ENCODE results near the gene SDK1. TPM values are rescaled to one million over a fixed set of nuclear protein-coding genes. Genes with fewer than 3 reads are reported as not detected.

SDK1 gene
- total and polyA plus RNA-seq, 10 of the 15 experiments (the other 5 are each of a cell fraction or from before 2014, with no cell fraction given), result 0.14 to 0.33 TPM; not detected in 8

DNA sequence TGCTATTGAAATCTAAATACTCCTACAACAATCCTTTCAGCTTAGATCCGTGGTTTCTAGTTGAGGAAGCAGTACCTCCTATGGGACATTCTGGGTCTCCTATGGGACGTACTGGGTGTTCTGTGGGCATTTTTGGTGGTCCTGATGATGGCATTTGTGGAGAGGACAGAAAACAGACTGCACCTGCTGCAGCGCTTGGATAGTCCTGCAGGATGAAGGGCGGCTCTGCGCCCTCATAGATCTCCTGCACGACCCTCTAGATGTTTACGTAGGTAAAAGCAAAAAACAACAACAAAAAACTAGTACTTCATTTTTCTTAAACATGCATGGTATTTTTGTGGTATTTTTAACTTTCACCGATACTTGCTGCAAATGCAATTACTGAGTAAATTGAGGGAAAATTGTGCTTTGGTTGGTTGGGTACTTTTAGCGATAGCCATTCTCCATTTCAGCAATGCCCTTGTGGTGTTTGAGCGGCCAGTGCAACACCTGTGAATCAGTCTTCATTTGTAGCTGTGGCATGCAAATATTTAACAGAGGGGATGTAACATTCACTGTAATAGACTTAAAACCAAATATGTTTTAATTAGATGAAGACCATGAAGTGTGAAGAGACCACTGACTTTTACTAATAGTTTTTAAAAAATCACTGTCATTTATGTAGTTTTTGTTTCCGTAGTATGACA, 461.2 kb downstream of the SDK1 start (continued):
- TF ChIP-seq MEF2B (IDR thresholded peaks at IDR 0.05; ENCODE audit: partially characterized antibody, poor library complexity, severe bottlenecking) (no peak), IKZF1 (conservative IDR thresholded peaks at IDR 0.05) (no peak)
- TF ChIP-seq, protein P1, sequence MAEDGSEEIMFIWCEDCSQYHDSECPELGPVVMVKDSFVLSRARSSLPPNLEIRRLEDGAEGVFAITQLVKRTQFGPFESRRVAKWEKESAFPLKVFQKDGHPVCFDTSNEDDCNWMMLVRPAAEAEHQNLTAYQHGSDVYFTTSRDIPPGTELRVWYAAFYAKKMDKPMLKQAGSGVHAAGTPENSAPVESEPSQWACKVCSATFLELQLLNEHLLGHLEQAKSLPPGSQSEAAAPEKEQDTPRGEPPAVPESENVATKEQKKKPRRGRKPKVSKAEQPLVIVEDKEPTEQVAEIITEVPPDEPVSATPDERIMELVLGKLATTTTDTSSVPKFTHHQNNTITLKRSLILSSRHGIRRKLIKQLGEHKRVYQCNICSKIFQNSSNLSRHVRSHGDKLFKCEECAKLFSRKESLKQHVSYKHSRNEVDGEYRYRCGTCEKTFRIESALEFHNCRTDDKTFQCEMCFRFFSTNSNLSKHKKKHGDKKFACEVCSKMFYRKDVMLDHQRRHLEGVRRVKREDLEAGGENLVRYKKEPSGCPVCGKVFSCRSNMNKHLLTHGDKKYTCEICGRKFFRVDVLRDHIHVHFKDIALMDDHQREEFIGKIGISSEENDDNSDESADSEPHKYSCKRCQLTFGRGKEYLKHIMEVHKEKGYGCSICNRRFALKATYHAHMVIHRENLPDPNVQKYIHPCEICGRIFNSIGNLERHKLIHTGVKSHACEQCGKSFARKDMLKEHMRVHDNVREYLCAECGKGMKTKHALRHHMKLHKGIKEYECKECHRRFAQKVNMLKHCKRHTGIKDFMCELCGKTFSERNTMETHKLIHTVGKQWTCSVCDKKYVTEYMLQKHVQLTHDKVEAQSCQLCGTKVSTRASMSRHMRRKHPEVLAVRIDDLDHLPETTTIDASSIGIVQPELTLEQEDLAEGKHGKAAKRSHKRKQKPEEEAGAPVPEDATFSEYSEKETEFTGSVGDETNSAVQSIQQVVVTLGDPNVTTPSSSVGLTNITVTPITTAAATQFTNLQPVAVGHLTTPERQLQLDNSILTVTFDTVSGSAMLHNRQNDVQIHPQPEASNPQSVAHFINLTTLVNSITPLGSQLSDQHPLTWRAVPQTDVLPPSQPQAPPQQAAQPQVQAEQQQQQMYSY (CRISPR knock-in tag; IDR thresholded peaks at IDR 0.05), result no peak

DNA sequence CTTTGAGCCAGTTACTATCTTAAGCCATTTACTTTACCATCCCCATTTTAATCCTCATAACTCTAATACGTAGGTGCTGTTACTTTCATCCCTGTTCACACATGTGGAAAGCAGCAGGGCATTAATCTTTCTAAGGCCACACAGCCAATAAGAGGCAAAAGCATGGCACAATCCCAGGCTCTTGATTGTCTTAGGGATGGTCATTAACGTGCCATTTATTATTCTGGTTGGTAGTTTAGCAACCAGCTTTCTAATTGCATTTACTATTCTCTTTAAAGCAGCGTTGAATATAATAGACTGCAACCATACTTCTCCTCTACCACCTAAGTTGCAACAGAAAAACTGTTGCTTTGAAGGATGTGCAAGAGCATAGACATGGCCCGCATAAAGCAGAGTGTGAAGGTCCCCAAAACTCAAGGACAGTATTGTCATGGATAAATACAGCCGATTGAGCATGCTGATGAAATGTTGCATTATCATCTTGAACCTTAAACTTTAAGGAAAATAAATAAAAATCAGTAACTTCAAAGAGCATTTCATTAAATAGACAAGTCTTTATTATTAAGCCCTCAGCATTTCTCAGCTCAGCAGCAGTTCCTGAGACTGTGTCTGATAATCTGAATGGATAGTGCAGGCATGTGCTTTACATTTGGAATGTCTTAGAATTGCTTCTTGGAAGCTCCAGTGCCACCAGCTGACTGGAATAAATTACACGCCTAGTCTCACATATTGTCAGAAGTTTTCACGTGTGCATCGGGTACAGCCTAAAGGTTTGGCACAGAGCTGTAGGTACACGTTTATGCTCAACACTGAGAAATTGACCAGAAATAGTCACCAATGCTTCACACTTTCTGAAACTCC, 467.1 kb downstream of the SDK1 start:
- Histone ChIP-seq H3K79me2 (ENCODE audit: control insufficient read depth, insufficient read depth, low read length) (no peaks in the 10 kb centered on the region), H3K4me1 (ENCODE audit: control insufficient read depth, insufficient read depth, low read length) (no peaks in the 10 kb centered on the region), H2AFZ (ENCODE audit: control insufficient read depth, low read depth, low read length) (no peak overlapping the region), H3K4me3 (no peak overlapping the region), H3K27me3 (replicated peaks in 1 of 2; ENCODE audit: control insufficient read depth in 2 of 2, insufficient read depth in 2 of 2, low read length in 1 of 2) (no peaks in the 10 kb centered on the region), H3K27ac (ENCODE audit: control insufficient read depth, insufficient read depth) (no peak overlapping the region), H3K9ac (ENCODE audit: control insufficient read depth, insufficient read depth, low read length) (no peak overlapping the region), H4K20me1 (ENCODE audit: control insufficient read depth, insufficient read depth) (no peaks in the 10 kb centered on the region), H3K36me3 (ENCODE audit: control insufficient read depth in 2 of 2, insufficient read depth in 2 of 2, low read length in 1 of 2) (no peaks in the 10 kb centered on the region), H3K9me3 (replicated peaks; ENCODE audit: control insufficient read depth, insufficient read depth, low read length) (no peaks in the 10 kb centered on the region), H3K4me2 (ENCODE audit: control insufficient read depth, insufficient read depth) (no peak overlapping the region)
- FAIRE-seq, result no peak
- ChIA-PET RAD21 (ENCODE audit: unreplicated experiment) (no interaction called here), POLR2A (no interaction called here), CTCF (no interaction called here), SMC1A (ENCODE audit: uncharacterized antibody, unreplicated experiment) (no interaction called here)
- WGBS (ENCODE audit: insufficient coverage, insufficient replicate concordance, low lambda C conversion rate, missing lambda C conversion rate), result 28% methylated on average over 9 of the region's 9 CpGs
- intact Hi-C loops (cut with micrococcal nuclease; ENCODE audit: unreplicated experiment) (no loop called here), in situ Hi-C loops (cut with MboI) (no loop called here)
- no peak for DNase-seq (ENCODE audit: low read depth, low spot score)
- BruUV-seq (replicated peaks), result no TSS peak
- no peak for ATAC-seq
- TF ChIP-seq, protein P2, sequence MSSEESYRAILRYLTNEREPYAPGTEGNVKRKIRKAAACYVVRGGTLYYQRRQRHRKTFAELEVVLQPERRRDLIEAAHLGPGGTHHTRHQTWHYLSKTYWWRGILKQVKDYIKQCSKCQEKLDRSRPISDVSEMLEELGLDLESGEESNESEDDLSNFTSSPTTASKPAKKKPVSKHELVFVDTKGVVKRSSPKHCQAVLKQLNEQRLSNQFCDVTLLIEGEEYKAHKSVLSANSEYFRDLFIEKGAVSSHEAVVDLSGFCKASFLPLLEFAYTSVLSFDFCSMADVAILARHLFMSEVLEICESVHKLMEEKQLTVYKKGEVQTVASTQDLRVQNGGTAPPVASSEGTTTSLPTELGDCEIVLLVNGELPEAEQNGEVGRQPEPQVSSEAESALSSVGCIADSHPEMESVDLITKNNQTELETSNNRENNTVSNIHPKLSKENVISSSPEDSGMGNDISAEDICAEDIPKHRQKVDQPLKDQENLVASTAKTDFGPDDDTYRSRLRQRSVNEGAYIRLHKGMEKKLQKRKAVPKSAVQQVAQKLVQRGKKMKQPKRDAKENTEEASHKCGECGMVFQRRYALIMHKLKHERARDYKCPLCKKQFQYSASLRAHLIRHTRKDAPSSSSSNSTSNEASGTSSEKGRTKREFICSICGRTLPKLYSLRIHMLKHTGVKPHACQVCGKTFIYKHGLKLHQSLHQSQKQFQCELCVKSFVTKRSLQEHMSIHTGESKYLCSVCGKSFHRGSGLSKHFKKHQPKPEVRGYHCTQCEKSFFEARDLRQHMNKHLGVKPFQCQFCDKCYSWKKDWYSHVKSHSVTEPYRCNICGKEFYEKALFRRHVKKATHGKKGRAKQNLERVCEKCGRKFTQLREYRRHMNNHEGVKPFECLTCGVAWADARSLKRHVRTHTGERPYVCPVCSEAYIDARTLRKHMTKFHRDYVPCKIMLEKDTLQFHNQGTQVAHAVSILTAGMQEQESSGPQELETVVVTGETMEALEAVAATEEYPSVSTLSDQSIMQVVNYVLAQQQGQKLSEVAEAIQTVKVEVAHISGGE (CRISPR knock-in tag; IDR thresholded peaks at IDR 0.05), result no peak
- TF ChIP-seq, protein P3, sequence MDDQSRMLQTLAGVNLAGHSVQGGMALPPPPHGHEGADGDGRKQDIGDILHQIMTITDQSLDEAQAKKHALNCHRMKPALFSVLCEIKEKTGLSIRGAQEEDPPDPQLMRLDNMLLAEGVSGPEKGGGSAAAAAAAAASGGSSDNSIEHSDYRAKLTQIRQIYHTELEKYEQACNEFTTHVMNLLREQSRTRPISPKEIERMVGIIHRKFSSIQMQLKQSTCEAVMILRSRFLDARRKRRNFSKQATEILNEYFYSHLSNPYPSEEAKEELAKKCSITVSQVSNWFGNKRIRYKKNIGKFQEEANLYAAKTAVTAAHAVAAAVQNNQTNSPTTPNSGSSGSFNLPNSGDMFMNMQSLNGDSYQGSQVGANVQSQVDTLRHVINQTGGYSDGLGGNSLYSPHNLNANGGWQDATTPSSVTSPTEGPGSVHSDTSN (IDR thresholded peaks at IDR 0.05; ENCODE audit: insufficient replicate concordance, low read depth, low read length), result no peak
- no peak for TF ChIP-seq NR2F1 (conservative IDR thresholded peaks at IDR 0.05)
- TF ChIP-seq, protein P4, sequence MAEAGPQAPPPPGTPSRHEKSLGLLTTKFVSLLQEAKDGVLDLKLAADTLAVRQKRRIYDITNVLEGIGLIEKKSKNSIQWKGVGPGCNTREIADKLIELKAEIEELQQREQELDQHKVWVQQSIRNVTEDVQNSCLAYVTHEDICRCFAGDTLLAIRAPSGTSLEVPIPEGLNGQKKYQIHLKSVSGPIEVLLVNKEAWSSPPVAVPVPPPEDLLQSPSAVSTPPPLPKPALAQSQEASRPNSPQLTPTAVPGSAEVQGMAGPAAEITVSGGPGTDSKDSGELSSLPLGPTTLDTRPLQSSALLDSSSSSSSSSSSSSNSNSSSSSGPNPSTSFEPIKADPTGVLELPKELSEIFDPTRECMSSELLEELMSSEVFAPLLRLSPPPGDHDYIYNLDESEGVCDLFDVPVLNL (IDR thresholded peaks at IDR 0.05; ENCODE audit: low read depth, low read length), result no peak
- no peak for TF ChIP-seq EP300 (IDR thresholded peaks at IDR 0.05; ENCODE audit: borderline replicate concordance in 1 of 2, control insufficient read depth in 1 of 2, low read depth in 2 of 2, low read length in 2 of 2)
- no peak for TF ChIP-seq EED (IDR thresholded peaks at IDR 0.05; ENCODE audit: low read depth)
- TF ChIP-seq RAD21 (IDR thresholded peaks at IDR 0.05; ENCODE audit: insufficient read depth, low read depth, low read length), result no peak

Measured in GM12878 (cell line).